Left kidney (tissue), 2 donors: ENCODE data around the gene TBC1D14. TPM values are rescaled to one million over a fixed set of nuclear protein-coding genes. Genes with fewer than 3 reads are reported as not detected.
"Not testable (repeated sequence)": the region's sequence is repeated elsewhere in the genome, so short reads cannot be mapped to it uniquely, and the experiment has no call there.

Experiments
- DNase-seq: peaks from one replicate; pipeline ENCODE4 v3.0.0-alpha.2; 2013
- polyA plus RNA-seq: library from polyadenylated mRNA; unstranded; fragments of 120-200 nt; gene quantifications from one replicate; pipeline ENCODE4 v1.2.1, GENCODE V29; 2013; ENCODE audit not compliant: insufficient read length

The TBC1D14 gene
- polyA plus RNA-seq, 1 donor, result 64.9 TPM

- no peak for DNase-seq
Observed at GRCh38 chr4:6969826-6970800, 60.5 kb downstream of the TBC1D14 start.

GRCh38 chr4:6971536-6972374 is 62.1 kb downstream of the TBC1D14 start:
- DNase-seq, result no peak

- DNase-seq, result no peak
Observed at GRCh38 chr4:6972375-6972650, 62.7 kb downstream of the TBC1D14 start.

GRCh38 chr4:6972911-6973310 is 63.3 kb downstream of the TBC1D14 start:
- no peak for DNase-seq

GRCh38 chr4:6974138-6974848 is 64.7 kb downstream of the TBC1D14 start:
- peak; percentile 90 for DNase-seq

GRCh38 chr4:6977846-6978245 is 68.2 kb downstream of the TBC1D14 start:
- not testable (repeated sequence) for DNase-seq

GRCh38 chr4:6983544-6984142 is 74.0 kb downstream of the TBC1D14 start:
- DNase-seq, result no peak

- DNase-seq, result no peak
Observed at GRCh38 chr4:6984612-6985425, 75.2 kb downstream of the TBC1D14 start.

- no peak for DNase-seq
Observed at GRCh38 chr4:6986072-6986780, 76.6 kb downstream of the TBC1D14 start.

GRCh38 chr4:6986781-6987587 is 77.4 kb downstream of the TBC1D14 start:
- DNase-seq, result peak; percentile 91

- DNase-seq, result no peak
Observed at GRCh38 chr4:6987588-6987961, 77.9 kb downstream of the TBC1D14 start.

- DNase-seq, result no peak
Observed at GRCh38 chr4:6988016-6988715, 78.5 kb downstream of the TBC1D14 start.

- no peak for DNase-seq
Observed at GRCh38 chr4:6989331-6989923, 79.8 kb downstream of the TBC1D14 start.

- DNase-seq, result no peak
Observed at GRCh38 chr4:6990661-6991060, 81.0 kb downstream of the TBC1D14 start.

- no peak for DNase-seq
Observed at GRCh38 chr4:6991249-6991648, 81.6 kb downstream of the TBC1D14 start.

- no peak for DNase-seq
Observed at GRCh38 chr4:6991771-6992557, 82.3 kb downstream of the TBC1D14 start.
